Upper lobe of left lung (tissue), 6 donors: ENCODE results near the gene STAT4. TPM values are rescaled to one million over a fixed set of nuclear protein-coding genes. Genes with fewer than 3 reads are reported as not detected.

Experiments used
- ATAC-seq, 2 donors: fragments of 200-7000 bp; cut with Tn5 transposase; one replicate each; pipeline ENCODE4 v1.9.1; 2022; ENCODE audit warnings: mild to moderate bottlenecking in 2 of 2, moderate library complexity in 2 of 2; ENCODE audit not compliant: low FRiP score in 2 of 2
- DNase-seq, 2 donors: peaks; one replicate each; pipeline ENCODE4 v3.0.0-alpha.2; 2019 to 2020
- H3K27ac ChIP-seq, 4 donors: fragments of 200-600 bp; sonication (generic); one replicate each; pipeline ENCODE4 v1.5.1; 2016 to 2019
- H3K27me3 ChIP-seq, 4 donors: fragments of 200-600 bp; sonication (generic); one replicate each; pipeline ENCODE4 v1.5.1; 2017 to 2019
- H3K36me3 ChIP-seq, 4 donors: fragments of 200-600 bp; sonication (generic); one replicate each; pipeline ENCODE4 v1.5.1; 2016 to 2019
- H3K4me1 ChIP-seq, 4 donors: fragments of 200-600 bp; sonication (generic); one replicate each; pipeline ENCODE4 v1.5.1; 2018 to 2019
- H3K4me3 ChIP-seq, 4 donors: fragments of 200-600 bp; sonication (generic); one replicate each; pipeline ENCODE4 v1.5.1; 2017 to 2019; ENCODE audit warnings: mild to moderate bottlenecking in 2 of 4, moderate library complexity in 1 of 4
- H3K9me3 ChIP-seq, 4 donors: fragments of 200-600 bp; sonication (generic); one replicate each; pipeline ENCODE4 v1.5.1; 2018 to 2019
- CTCF ChIP-seq, 6 experiments: fragments of 450-650 bp in 4 of 6; fragments of 200-600 bp in 2 of 6; sonication (generic) in 2 of 6; IDR thresholded peaks; one replicate each; pipeline ENCODE4 v1.5.1; 2016 to 2019; ENCODE audit warnings: antibody characterized with exemption in 6 of 6
- POLR2A ChIP-seq, 4 donors: fragments of 450-650 bp; IDR thresholded peaks; one replicate each; pipeline ENCODE4 v1.5.1; 2016 to 2017; ENCODE audit warnings: antibody characterized with exemption in 4 of 4, mild to moderate bottlenecking in 2 of 4
- POLR2AphosphoS5 ChIP-seq, 2 donors: sonication (generic); formaldehyde crosslinking; IDR thresholded peaks; one replicate each; pipeline ENCODE4 v1.5.1; 2017; ENCODE audit warnings: antibody characterized with exemption in 2 of 2
- WGBS, 2 donors: methylation state at CpG; one replicate each; pipeline ENCODE4 v1.1.5; 2017 to 2018; 5-methylcytosine and 5-hydroxymethylcytosine counted together
- small RNA-seq, 4 donors: library from RNA; depleted of rRNA; stranded (forward); fragments of <200 nt; gene quantifications; one replicate each; pipeline ENCODE3, GENCODE V24; 2016
- total RNA-seq, 6 donors: library from RNA; depleted of rRNA in 4 of 6; stranded (reverse); fragments of >200 nt in 4 of 6; gene quantifications; one replicate each; pipeline versions ENCODE4 v1.1.0 to v1.2.1, GENCODE V29; 2016 to 2021
- donor health status: DM: no; HTN: no; CAD: no; lungs with moderate emphysema.
- donor health status: DM: no; HTN: yes; CAD: no; lungs with severe emphysema.

The STAT4 gene
- total RNA-seq, 6 donors from 2014 or later = 3.6 to 11.9 (median 6.0) TPM

GRCh38 chr2:190979906-190980629 is 170.7 kb downstream of the STAT4 start:
- ATAC-seq (peak; percentile 62 to 93), DNase-seq (peak in 1 of 2 donors; percentile 91)
- no peak for TF ChIP-seq POLR2A (IDR thresholded peaks at IDR 0.05)
- TF ChIP-seq POLR2AphosphoS5 (IDR thresholded peaks at IDR 0.05) = peak; percentile 41 to 61
- TF ChIP-seq CTCF (IDR thresholded peaks at IDR 0.05) = no peak
- peak overlapping the region in 1 of 4 donors; percentile 30 for H3K4me3 ChIP-seq
- H3K27me3 ChIP-seq = no peaks in the 10 kb centered on the region
- H3K9me3 ChIP-seq = no peaks in the 10 kb centered on the region
- 19 to 30% methylated on average over 7 to 13 of the region's 14 CpGs for WGBS, 2 donors
- peaks cover 15 to 27% (median 19%) of the 10 kb centered on the region in 4 donors for H3K4me1 ChIP-seq
- H3K36me3 ChIP-seq = peaks cover 61 to 98% (median 77%) of the 10 kb centered on the region in 4 donors
- H3K27ac ChIP-seq = peak overlapping the region; percentile 33 to 79 (median 66)

Small RNAs within 50 kb of the gene (small RNA-seq; reads per million reads assigned to genes)
- gene RNU6-959P = 0 to 0.77 (median 0) reads per million in 4 donors

Other genes with a start within 250 kb of the STAT4 start
- gene STAT1, start 136.8 kb downstream of the STAT4 start, total RNA-seq = 100 to 1,000 TPM in 2 of 6 donors, 10 to 100 TPM in 4; 69.3 to 120 (median 83.1) TPM
- 100 to 1,000 TPM; 112 to 311 (median 137) TPM for gene MYO1B, start 94.4 kb upstream of the STAT4 start, total RNA-seq